HepG2 (cell line): ENCODE data around the gene L2HGDH. TPM values are rescaled to one million over a fixed set of nuclear protein-coding genes. Genes with fewer than 3 reads are reported as not detected.

Source experiments
- AGO1 ChIP-seq: fragments of 200-400 bp; formaldehyde crosslinking; IDR thresholded peaks from 2 replicates; pipeline ENCODE4 v1.6.1; 2017; ENCODE audit warnings: mild to moderate bottlenecking, low read depth, low read length, moderate library complexity; ENCODE audit not compliant: poor library complexity, severe bottlenecking
- FOXK2 ChIP-seq: fragments of 450-650 bp; IDR thresholded peaks from 2 replicates; pipeline ENCODE4 v1.6.1; 2016
- HOXD1 ChIP-seq: sonication (generic); formaldehyde crosslinking; IDR thresholded peaks from 2 replicates; pipeline ENCODE4 v1.5.0; 2020; ENCODE audit warnings: missing genetic modification reagents
- KDM5A ChIP-seq: fragments of 200-600 bp; sonication (generic); IDR thresholded peaks from 2 replicates; pipeline ENCODE4 v1.7.0; 2018; ENCODE audit warnings: antibody characterized with exemption, mild to moderate bottlenecking, low read length, borderline replicate concordance
- MTF1 ChIP-seq: sonication (generic); formaldehyde crosslinking; IDR thresholded peaks from 2 replicates; pipeline ENCODE4 v1.5.0; 2020; ENCODE audit warnings: missing genetic modification reagents
- MYNN ChIP-seq: sonication (generic); formaldehyde crosslinking; IDR thresholded peaks from 2 replicates; pipeline ENCODE4 v1.4.0; 2020; ENCODE audit warnings: mild to moderate bottlenecking, low read depth, missing genetic modification reagents
- RFXAP ChIP-seq: sonication (generic); formaldehyde crosslinking; IDR thresholded peaks from 2 replicates; pipeline ENCODE4 v1.4.0; 2020; ENCODE audit warnings: missing genetic modification reagents, borderline replicate concordance
- TFE3 ChIP-seq: IDR thresholded peaks from 2 replicates; pipeline ENCODE4 v1.6.1; 2016
- ZC3H13 ChIP-seq: sonication (generic); formaldehyde crosslinking; IDR thresholded peaks from 2 replicates; pipeline ENCODE4 v1.8.1; 2023; ENCODE audit warnings: mild to moderate bottlenecking, missing genetic modification reagents, moderate library complexity
- ZNF292 ChIP-seq: sonication (generic); formaldehyde crosslinking; IDR thresholded peaks from 2 replicates; pipeline ENCODE4 v1.8.1; 2022; ENCODE audit warnings: mild to moderate bottlenecking, low read depth, missing genetic modification reagents, borderline replicate concordance
- ZNF564 ChIP-seq: sonication (generic); formaldehyde crosslinking; IDR thresholded peaks from 2 replicates; pipeline ENCODE4 v1.8.1; 2023; ENCODE audit warnings: mild to moderate bottlenecking, missing genetic modification reagents
- ZNF646 ChIP-seq: sonication (generic); formaldehyde crosslinking; IDR thresholded peaks from 2 replicates; pipeline ENCODE4 v1.9.0; 2021; ENCODE audit warnings: mild to moderate bottlenecking, missing genetic modification reagents
- polyA plus RNA-seq, 8 experiments: library from polyadenylated mRNA; depleted of rRNA in 3 of 8; stranded (reverse) in 7 of 8; unstranded in 1 of 8; fragments of >200 nt; fragmentation: Illumina TruSeq in 4 of 8; extraction: Trizol in 4 of 8; gene quantifications; 2 replicates each; pipeline versions ENCODE4 v1.2.1 to v1.2.3, GENCODE V29; 2011 to 2016; ENCODE audit warnings: low read depth in 4 of 8, missing spikeins in 1 of 8, mixed read lengths in 1 of 8; ENCODE audit not compliant: insufficient read depth in 1 of 8
- total RNA-seq, 5 experiments: library from RNA; depleted of rRNA; stranded (reverse); fragments of >200 nt; fragmentation: Illumina TruSeq; extraction: Trizol; gene quantifications; 2 replicates each; pipeline ENCODE4 v1.2.3, GENCODE V29; 2016; ENCODE audit warnings: low read depth in 1 of 5
- TF ChIP-seq, protein P1 (sequence below): sonication (generic); formaldehyde crosslinking; IDR thresholded peaks from 2 replicates; pipeline ENCODE4; 2020; ENCODE audit warnings: missing genetic modification reagents, mild to moderate bottlenecking, borderline replicate concordance
- TF ChIP-seq, protein P2 (sequence below): sonication (generic); formaldehyde crosslinking; IDR thresholded peaks from 2 replicates; pipeline ENCODE4 v1.5.1; 2020; ENCODE audit warnings: missing genetic modification reagents, mild to moderate bottlenecking, borderline replicate concordance
- TF ChIP-seq, protein P3 (sequence below): sonication (generic); formaldehyde crosslinking; IDR thresholded peaks from 2 replicates; pipeline ENCODE4 v1.8.0; 2022; ENCODE audit warnings: missing genetic modification reagents, mild to moderate bottlenecking, borderline replicate concordance

Gene L2HGDH
- total and polyA plus RNA-seq, 2 of the 13 experiments (the other 11 are each of a cell fraction or from before 2014, with no cell fraction given), result 3.3 to 5.0 TPM

DNA sequence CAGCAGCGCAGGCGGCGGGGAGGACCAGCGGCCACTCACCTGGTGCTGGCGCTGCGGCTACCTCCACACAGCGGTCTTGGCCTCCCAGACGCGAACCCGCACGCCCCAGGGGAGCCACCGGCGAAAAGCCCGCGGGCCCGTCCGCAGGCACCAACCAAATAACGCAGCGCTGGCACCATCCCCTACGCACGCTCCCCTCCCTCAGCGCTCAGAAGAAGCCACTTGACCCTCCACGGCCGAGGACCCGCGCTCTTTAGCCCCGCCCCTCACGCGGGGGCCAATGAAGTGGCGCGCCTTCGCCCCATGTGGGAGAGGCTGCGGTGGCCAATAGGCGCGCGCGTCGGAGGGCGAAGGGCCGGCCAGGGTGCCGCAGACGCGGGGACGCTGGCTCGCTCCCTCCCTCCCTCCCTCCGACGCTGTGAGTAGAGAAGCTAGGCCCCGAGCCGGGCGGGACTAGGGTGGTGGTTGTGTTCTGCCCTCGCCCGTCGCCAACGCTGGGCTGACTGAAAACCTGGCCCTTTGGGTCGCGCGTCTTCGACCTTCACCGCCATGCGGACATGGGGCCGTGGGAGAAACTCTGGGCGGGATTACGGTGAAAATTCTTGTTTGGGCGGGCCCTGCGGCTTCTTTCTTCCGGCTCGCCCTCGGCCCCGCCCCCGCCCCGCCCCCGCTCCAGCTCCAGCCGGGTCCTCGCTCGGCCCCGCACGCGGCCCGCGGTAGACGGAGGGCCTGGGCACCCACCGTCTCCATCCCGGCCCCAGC is at the start of gene L2HGDH, which contains the start of gene DMAC2L (continued):
- TF ChIP-seq ZNF646, result 0 out of 2 replicates have a peak, but pooled peaks have one; percentile 53
- TF ChIP-seq ZC3H13 (CRISPR knock-in tag), result no peak
- no peak for TF ChIP-seq FOXK2
- TF ChIP-seq, protein P1, sequence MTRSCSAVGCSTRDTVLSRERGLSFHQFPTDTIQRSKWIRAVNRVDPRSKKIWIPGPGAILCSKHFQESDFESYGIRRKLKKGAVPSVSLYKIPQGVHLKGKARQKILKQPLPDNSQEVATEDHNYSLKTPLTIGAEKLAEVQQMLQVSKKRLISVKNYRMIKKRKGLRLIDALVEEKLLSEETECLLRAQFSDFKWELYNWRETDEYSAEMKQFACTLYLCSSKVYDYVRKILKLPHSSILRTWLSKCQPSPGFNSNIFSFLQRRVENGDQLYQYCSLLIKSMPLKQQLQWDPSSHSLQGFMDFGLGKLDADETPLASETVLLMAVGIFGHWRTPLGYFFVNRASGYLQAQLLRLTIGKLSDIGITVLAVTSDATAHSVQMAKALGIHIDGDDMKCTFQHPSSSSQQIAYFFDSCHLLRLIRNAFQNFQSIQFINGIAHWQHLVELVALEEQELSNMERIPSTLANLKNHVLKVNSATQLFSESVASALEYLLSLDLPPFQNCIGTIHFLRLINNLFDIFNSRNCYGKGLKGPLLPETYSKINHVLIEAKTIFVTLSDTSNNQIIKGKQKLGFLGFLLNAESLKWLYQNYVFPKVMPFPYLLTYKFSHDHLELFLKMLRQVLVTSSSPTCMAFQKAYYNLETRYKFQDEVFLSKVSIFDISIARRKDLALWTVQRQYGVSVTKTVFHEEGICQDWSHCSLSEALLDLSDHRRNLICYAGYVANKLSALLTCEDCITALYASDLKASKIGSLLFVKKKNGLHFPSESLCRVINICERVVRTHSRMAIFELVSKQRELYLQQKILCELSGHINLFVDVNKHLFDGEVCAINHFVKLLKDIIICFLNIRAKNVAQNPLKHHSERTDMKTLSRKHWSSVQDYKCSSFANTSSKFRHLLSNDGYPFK (CRISPR knock-in tag), result peak; percentile 72; the same call in 1 of the 2 replicates
- TF ChIP-seq KDM5A, result peak; percentile 46; the same call in 1 of the 2 replicates
- peak; percentile 64; the same call in 1 of the 2 replicates for TF ChIP-seq RFXAP
- TF ChIP-seq, protein P2, sequence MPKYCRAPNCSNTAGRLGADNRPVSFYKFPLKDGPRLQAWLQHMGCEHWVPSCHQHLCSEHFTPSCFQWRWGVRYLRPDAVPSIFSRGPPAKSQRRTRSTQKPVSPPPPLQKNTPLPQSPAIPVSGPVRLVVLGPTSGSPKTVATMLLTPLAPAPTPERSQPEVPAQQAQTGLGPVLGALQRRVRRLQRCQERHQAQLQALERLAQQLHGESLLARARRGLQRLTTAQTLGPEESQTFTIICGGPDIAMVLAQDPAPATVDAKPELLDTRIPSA (CRISPR knock-in tag), result peak; percentile 86; the same call in 1 of the 2 replicates
- 0 out of 2 replicates have a peak, but pooled peaks have one; percentile 19 for TF ChIP-seq HOXD1 (CRISPR knock-in tag)
- TF ChIP-seq MTF1, result no peak
- 0 out of 2 replicates have a peak, but pooled peaks have one; percentile 5 for TF ChIP-seq ZNF292 (CRISPR knock-in tag)
- peak; percentile 26 for TF ChIP-seq AGO1
- 0 out of 2 replicates have a peak, but pooled peaks have one; percentile 66 for TF ChIP-seq MYNN (CRISPR knock-in tag)
- peak; percentile 86 for TF ChIP-seq ZNF564 (CRISPR knock-in tag)
- TF ChIP-seq, protein P3, sequence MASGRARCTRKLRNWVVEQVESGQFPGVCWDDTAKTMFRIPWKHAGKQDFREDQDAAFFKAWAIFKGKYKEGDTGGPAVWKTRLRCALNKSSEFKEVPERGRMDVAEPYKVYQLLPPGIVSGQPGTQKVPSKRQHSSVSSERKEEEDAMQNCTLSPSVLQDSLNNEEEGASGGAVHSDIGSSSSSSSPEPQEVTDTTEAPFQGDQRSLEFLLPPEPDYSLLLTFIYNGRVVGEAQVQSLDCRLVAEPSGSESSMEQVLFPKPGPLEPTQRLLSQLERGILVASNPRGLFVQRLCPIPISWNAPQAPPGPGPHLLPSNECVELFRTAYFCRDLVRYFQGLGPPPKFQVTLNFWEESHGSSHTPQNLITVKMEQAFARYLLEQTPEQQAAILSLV, result peak; percentile 97
- peak; percentile 68 for TF ChIP-seq TFE3 (CRISPR knock-in tag)
